ENCODE measurements around the gene KIF23. TPM values are rescaled to one million over a fixed set of nuclear protein-coding genes. Genes with fewer than 3 reads are reported as not detected.
"Not testable (repeated sequence)": the region's sequence is repeated elsewhere in the genome, so short reads cannot be mapped to it uniquely, and the experiment has no call there.

KIF23 gene
- polyA plus RNA-seq, 4 donors: 1.1 to 14.0 (median 6.7) TPM

- not testable (repeated sequence) for H3K9me3 ChIP-seq (ENCODE audit: control insufficient read depth in 2 of 2, insufficient read depth in 1 of 2, low read depth in 1 of 2, low read length in 1 of 2); H3K4me1 ChIP-seq (ENCODE audit: control insufficient read depth in 3 of 3, insufficient read depth in 2 of 3, low read depth in 1 of 3, low read length in 2 of 3); H3K27me3 ChIP-seq (ENCODE audit: control insufficient read depth in 3 of 3, insufficient read depth in 3 of 3, low read length in 3 of 3); H3K27ac ChIP-seq (ENCODE audit: low read depth in 1 of 3, low read length in 2 of 3); H3K36me3 ChIP-seq (ENCODE audit: control insufficient read depth in 3 of 3, insufficient read depth in 2 of 3, low read depth in 1 of 3, low read length in 3 of 3); H3K4me3 ChIP-seq (ENCODE audit: low read depth in 1 of 3, low read length in 3 of 3); DNase-seq; FAIRE-seq
- 97% methylated on average over 4 of the region's 4 CpGs for WGBS, 3 donors
Observed at GRCh38 chr15:69450221-69450620, 36.1 kb downstream of the KIF23 start.

- H3K4me3 ChIP-seq (ENCODE audit: low read depth in 1 of 3, low read length in 3 of 3): no peak overlapping the region
- no peaks in the 10 kb centered on the region for H3K9me3 ChIP-seq (ENCODE audit: control insufficient read depth in 2 of 2, insufficient read depth in 1 of 2, low read depth in 1 of 2, low read length in 1 of 2)
- peaks cover 0 to 11% (median 5%) of the 10 kb centered on the region in 3 donors for H3K36me3 ChIP-seq (ENCODE audit: control insufficient read depth in 3 of 3, insufficient read depth in 2 of 3, low read depth in 1 of 3, low read length in 3 of 3)
- WGBS, 3 donors: 84 to 92% (median 86%) methylated on average over 12 of the region's 12 CpGs
- peak overlapping the region in 1 of 3 donors; percentile 89 for H3K27ac ChIP-seq (ENCODE audit: low read depth in 1 of 3, low read length in 2 of 3)
- DNase-seq (no peak), FAIRE-seq (no peak)
- H3K4me1 ChIP-seq (ENCODE audit: control insufficient read depth in 3 of 3, insufficient read depth in 2 of 3, low read depth in 1 of 3, low read length in 2 of 3): peaks cover 2 to 13% (median 9%) of the 10 kb centered on the region in 3 donors
- H3K27me3 ChIP-seq (ENCODE audit: control insufficient read depth in 3 of 3, insufficient read depth in 3 of 3, low read length in 3 of 3): no peaks in the 10 kb centered on the region
Observed at GRCh38 chr15:69450968-69451695, 37.0 kb downstream of the KIF23 start.

- Histone ChIP-seq H3K4me3 (ENCODE audit: low read depth in 1 of 3, low read length in 3 of 3) (peak overlapping the region; percentile 34 to 96 (median 91)), H3K4me1 (ENCODE audit: control insufficient read depth in 3 of 3, insufficient read depth in 2 of 3, low read depth in 1 of 3, low read length in 2 of 3) (peaks cover 2 to 13% (median 9%) of the 10 kb centered on the region in 3 donors), H3K27ac (ENCODE audit: low read depth in 1 of 3, low read length in 2 of 3) (peak overlapping the region; percentile 64 to 89 (median 86)), H3K9me3 (ENCODE audit: control insufficient read depth in 2 of 2, insufficient read depth in 1 of 2, low read depth in 1 of 2, low read length in 1 of 2) (no peaks in the 10 kb centered on the region), H3K36me3 (ENCODE audit: control insufficient read depth in 3 of 3, insufficient read depth in 2 of 3, low read depth in 1 of 3, low read length in 3 of 3) (peaks cover 0 to 14% (median 7%) of the 10 kb centered on the region in 3 donors), H3K27me3 (ENCODE audit: control insufficient read depth in 3 of 3, insufficient read depth in 3 of 3, low read length in 3 of 3) (no peaks in the 10 kb centered on the region)
- peak in 1 of 2 donors; percentile 36 for DNase-seq
- no peak for FAIRE-seq
- 8 to 26% (median 20%) methylated on average over 32 of the region's 32 CpGs for WGBS, 3 donors
Observed at GRCh38 chr15:69451951-69452691, 38.0 kb downstream of the KIF23 start.

DNA sequence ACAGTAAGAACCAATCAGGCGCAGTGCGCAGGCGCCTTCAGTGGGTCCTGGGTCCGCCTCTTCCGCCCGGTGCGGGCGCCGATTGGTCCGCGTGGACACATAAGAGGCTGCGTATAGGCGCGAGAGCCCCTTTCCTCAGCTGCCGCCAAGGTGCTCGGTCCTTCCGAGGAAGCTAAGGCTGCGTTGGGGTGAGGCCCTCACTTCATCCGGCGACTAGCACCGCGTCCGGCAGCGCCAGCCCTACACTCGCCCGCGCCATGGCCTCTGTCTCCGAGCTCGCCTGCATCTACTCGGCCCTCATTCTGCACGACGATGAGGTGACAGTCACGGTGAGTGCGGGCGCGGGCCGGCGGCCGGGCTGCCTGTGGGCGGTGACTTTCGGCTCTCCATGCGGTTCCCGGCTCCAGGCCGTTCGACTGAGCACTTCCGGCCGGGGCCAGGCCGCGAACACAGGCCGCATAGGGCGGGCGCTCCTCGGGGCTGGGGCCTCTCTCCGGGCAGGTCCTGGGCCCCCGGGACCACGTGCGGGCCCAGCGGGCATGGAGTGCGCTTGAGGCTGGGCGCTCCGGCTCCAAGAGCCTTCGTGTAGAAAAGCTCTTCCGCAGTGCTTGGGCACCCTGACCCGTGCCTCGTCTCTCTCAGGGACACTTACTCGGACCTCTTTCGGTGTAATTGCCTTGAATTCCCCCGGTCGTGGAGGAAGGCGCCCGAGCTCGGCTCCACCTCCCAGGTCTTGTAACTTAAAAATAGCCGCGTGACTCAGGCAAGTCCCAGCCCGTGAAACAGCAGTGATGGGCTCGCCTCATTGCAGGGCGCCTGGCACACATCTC lies 38.8 kb downstream of the KIF23 start, which contains the start of gene RPLP1:
Gene RPLP1 (plus strand): TSS at position 127 of the 830 bp plus-strand sequence. CDS start 131 bp downstream, at position 258.
- peak within 1 kb of the TSS; percentile 86 to 89 (median 87) for H3K27ac ChIP-seq (ENCODE audit: low read depth in 1 of 3, low read length in 2 of 3)
- FAIRE-seq (no peak), DNase-seq (peak; percentile 98)
- peaks cover 0 to 16% (median 9%) of the 10 kb centered on the region in 3 donors for H3K36me3 ChIP-seq (ENCODE audit: control insufficient read depth in 3 of 3, insufficient read depth in 2 of 3, low read depth in 1 of 3, low read length in 3 of 3)
- H3K27me3 ChIP-seq (ENCODE audit: control insufficient read depth in 3 of 3, insufficient read depth in 3 of 3, low read length in 3 of 3): no peaks in the 10 kb centered on the region
- 0% methylated on average over 74 to 77 of the region's 77 CpGs for WGBS, 3 donors
- H3K4me3 ChIP-seq (ENCODE audit: low read depth in 1 of 3, low read length in 3 of 3): peak within 1 kb of the TSS; percentile 80 to 96 (median 91)
- H3K9me3 ChIP-seq (ENCODE audit: control insufficient read depth in 2 of 2, insufficient read depth in 1 of 2, low read depth in 1 of 2, low read length in 1 of 2): no peaks in the 10 kb centered on the region
- peaks cover 2 to 13% (median 9%) of the 10 kb centered on the region in 3 donors for H3K4me1 ChIP-seq (ENCODE audit: control insufficient read depth in 3 of 3, insufficient read depth in 2 of 3, low read depth in 1 of 3, low read length in 2 of 3)

GRCh38 chr15:69454953-69455352 lies 40.8 kb downstream of the KIF23 start:
- WGBS, 3 donors: 7 to 29% (median 20%) methylated on average over 5 of the region's 5 CpGs
- DNase-seq: no peak
- Histone ChIP-seq H3K4me3 (ENCODE audit: low read depth in 1 of 3, low read length in 3 of 3) (no peak overlapping the region), H3K27me3 (ENCODE audit: control insufficient read depth in 3 of 3, insufficient read depth in 3 of 3, low read length in 3 of 3) (no peaks in the 10 kb centered on the region), H3K36me3 (ENCODE audit: control insufficient read depth in 3 of 3, insufficient read depth in 2 of 3, low read depth in 1 of 3, low read length in 3 of 3) (peaks cover 0 to 18% (median 9%) of the 10 kb centered on the region in 3 donors), H3K4me1 (ENCODE audit: control insufficient read depth in 3 of 3, insufficient read depth in 2 of 3, low read depth in 1 of 3, low read length in 2 of 3) (peaks cover 2 to 13% (median 9%) of the 10 kb centered on the region in 3 donors), H3K27ac (ENCODE audit: low read depth in 1 of 3, low read length in 2 of 3) (no peak overlapping the region), H3K9me3 (ENCODE audit: control insufficient read depth in 2 of 2, insufficient read depth in 1 of 2, low read depth in 1 of 2, low read length in 1 of 2) (no peaks in the 10 kb centered on the region)
- no peak for FAIRE-seq

- Histone ChIP-seq H3K27ac (ENCODE audit: low read depth in 1 of 3, low read length in 2 of 3) (no peak overlapping the region), H3K4me1 (ENCODE audit: control insufficient read depth in 3 of 3, insufficient read depth in 2 of 3, low read depth in 1 of 3, low read length in 2 of 3) (peaks cover 2 to 9% (median 8%) of the 10 kb centered on the region in 3 donors)
Observed at GRCh38 chr15:69456208-69457166, 42.3 kb downstream of the KIF23 start.

DNA sequence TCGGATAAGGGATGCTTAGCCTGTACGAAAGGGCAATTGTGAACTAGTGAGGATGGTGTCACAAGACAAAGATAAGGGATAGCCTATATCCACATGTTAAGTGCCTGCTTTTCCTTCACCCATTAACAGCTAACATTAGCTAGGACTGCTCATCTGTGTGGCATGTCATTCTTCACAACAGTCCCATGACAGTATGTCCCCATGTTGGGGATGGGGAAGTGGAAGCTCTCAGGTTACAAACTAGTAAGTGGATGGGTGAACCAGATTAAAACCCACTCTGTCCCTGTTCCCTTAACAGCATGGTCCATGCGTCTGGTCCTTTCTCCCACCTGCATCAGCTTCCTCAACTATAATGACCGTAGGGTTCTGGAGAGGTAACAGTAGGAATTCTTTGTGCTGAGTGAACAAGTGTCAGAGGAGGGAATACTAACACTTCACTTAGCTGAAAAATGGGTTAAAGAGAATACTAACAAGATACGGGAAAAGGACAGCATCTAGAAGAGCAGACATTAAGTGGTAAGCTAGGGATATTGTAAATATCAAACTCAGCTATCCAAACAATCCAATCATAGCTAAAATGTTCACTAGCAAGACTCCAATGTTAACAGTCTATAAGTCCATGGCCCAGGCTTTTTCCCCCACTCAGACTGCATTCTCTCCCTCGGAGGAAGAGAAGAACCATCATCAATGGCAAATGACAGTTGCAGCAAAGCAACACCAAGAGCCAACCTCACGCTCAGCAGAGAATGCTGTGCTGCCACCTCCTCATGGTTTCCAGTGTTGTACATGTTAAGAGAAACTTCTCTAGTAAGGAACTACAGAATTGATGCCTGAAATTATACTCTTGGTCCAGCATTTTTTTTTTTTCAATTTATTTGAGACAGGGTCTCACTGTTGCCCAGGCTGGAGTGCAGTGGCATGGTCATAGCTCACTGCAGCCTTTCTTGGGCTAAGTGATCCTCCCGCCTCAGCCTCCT lies 43.4 kb downstream of the KIF23 start:
- 78 to 85% (median 82%) methylated on average over 8 of the region's 8 CpGs for WGBS, 3 donors
- no peaks in the 10 kb centered on the region for H3K9me3 ChIP-seq (ENCODE audit: control insufficient read depth in 2 of 2, insufficient read depth in 1 of 2, low read depth in 1 of 2, low read length in 1 of 2)
- DNase-seq (no peak), FAIRE-seq (no peak)
- no peak overlapping the region for H3K4me3 ChIP-seq (ENCODE audit: low read depth in 1 of 3, low read length in 3 of 3)
- H3K27me3 ChIP-seq (ENCODE audit: control insufficient read depth in 3 of 3, insufficient read depth in 3 of 3, low read length in 3 of 3): no peaks in the 10 kb centered on the region
- H3K36me3 ChIP-seq (ENCODE audit: control insufficient read depth in 3 of 3, insufficient read depth in 2 of 3, low read depth in 1 of 3, low read length in 3 of 3): peaks cover 0 to 18% (median 9%) of the 10 kb centered on the region in 3 donors
- no peak overlapping the region for H3K27ac ChIP-seq (ENCODE audit: low read depth in 1 of 3, low read length in 2 of 3)
- H3K4me1 ChIP-seq (ENCODE audit: control insufficient read depth in 3 of 3, insufficient read depth in 2 of 3, low read depth in 1 of 3, low read length in 2 of 3): peaks cover 2 to 9% (median 4%) of the 10 kb centered on the region in 3 donors

More at GRCh38 chr15:69456208-69457166, 42.3 kb downstream of the KIF23 start:
- WGBS, 3 donors: 83 to 88% (median 85%) methylated on average over 13 of the region's 13 CpGs
- Histone ChIP-seq H3K9me3 (ENCODE audit: control insufficient read depth in 2 of 2, insufficient read depth in 1 of 2, low read depth in 1 of 2, low read length in 1 of 2) (no peaks in the 10 kb centered on the region), H3K4me3 (ENCODE audit: low read depth in 1 of 3, low read length in 3 of 3) (no peak overlapping the region), H3K36me3 (ENCODE audit: control insufficient read depth in 3 of 3, insufficient read depth in 2 of 3, low read depth in 1 of 3, low read length in 3 of 3) (peaks cover 0 to 18% (median 9%) of the 10 kb centered on the region in 3 donors), H3K27me3 (ENCODE audit: control insufficient read depth in 3 of 3, insufficient read depth in 3 of 3, low read length in 3 of 3) (no peaks in the 10 kb centered on the region)
- DNase-seq (no peak), FAIRE-seq (no peak)

All from small intestine (tissue), 7 donors.